Measurements from ENCODE around the gene KCNA5.

KCNA5 gene

DNA sequence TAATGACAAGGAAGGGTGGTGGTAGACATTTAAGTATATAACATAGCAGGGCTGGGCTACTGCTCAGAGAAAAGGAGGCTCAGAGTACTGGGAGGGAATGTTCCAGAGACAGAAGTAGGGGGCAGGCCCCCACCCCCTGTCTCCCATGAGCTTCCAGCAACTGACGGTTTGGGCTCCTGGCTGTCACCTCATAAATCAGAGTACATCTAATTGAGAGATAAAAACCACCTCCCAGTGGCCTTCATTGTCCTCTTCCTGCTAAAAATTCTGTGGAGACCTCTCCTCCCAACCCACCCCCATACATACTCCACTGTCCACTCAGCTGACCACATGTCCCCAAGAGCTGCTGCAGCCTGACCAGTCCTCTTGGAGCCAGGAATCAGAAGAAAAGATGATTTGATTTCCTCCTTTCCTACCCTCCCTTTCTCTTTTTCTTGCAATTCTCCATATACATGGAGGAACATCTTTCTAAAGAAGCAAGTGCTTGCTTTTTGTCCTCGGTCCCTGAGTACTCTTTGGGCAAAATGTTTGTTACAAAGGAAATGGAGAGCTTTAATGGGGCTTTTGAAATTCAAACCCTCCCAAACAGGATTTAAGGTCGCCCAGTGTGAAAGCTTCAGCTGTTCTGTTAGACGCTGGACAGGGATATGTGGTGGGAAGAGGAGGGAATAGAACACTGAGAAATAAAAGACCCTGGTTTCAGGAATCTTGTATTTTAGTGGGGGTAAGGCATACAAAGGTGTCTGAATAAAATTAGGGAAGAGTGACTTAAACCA is 16.4 kb upstream of the KCNA5 start:
- FAIRE-seq (no peak), DNase-seq (ENCODE audit: low spot score) (no peak)

DNA sequence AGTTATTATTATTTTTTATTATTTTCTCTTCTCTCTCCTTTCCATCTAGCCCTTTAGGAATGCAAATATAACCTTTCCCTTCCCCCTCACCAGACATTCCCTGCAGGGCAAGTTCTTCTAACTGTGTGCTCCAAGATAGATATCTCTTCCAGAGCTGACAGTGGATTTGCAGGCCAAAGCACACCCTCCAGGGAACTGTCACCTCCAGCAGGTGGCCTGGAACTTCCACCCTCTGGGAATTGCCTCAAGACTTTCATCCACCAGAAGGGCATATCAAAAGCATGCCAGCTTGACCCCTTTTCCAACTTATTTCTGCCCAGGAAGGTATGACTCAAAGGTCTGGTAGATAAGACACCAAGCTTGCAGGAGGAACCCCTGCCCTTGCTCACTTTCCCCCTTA is 13.6 kb upstream of the KCNA5 start:
- no peak for FAIRE-seq

DNA sequence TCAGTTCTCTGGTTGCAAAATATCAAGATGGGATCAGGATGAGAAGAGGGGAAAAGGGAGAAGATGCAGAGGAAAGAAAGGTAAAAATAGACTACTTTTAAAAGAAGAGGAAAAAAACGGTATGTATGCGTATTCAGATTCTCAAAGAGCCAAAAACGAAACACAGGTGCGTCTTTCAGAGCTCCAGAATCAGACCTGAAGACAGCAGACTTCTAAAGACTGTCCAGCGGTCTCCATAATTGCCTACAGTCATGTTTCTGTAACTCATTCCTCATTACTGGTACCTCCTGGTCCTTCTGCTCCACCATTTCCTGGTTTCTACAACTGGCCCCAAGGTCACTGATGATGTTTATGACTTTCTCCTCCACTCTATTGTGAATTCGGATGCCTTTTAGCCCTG is 12.4 kb upstream of the KCNA5 start:
- FAIRE-seq (no peak), DNase-seq (ENCODE audit: low spot score) (no peak)

More for the DNA sequence above, 13.6 kb upstream of the KCNA5 start:
- no peak for DNase-seq (ENCODE audit: low spot score)

- DNase-seq (ENCODE audit: low spot score) (no peak), FAIRE-seq (no peak)
These were observed 11.7 kb upstream of the KCNA5 start for GRCh38 chr12:5031958-5032357.

DNA sequence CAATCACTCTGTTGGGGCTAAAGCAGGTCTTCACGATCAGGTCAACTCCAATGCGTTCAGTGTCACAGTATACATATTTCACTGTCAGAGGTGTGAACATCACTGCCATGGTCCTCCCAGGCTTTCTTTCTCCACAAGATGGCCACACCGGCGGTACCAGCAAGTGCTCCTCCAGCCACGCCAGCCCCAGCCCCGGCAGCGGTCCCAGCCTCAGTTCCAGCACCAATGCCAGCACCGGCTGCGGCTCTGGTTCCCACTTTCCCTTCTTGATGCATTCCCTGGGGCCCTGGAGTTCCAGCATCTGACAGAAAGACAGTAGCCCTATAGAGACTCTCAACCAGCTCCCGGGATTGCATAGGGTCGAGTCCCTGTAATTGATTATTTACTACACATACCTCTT is 10.9 kb upstream of the KCNA5 start:
- FAIRE-seq, result no peak
- no peak for DNase-seq (ENCODE audit: low spot score)

GRCh38 chr12:5033883-5034282 is 9.8 kb upstream of the KCNA5 start:
- FAIRE-seq (no peak), DNase-seq (ENCODE audit: low spot score) (no peak)

- DNase-seq (ENCODE audit: low spot score), result no peak
- no peak for FAIRE-seq
These were observed 9.1 kb upstream of the KCNA5 start for GRCh38 chr12:5034603-5035002.

DNA sequence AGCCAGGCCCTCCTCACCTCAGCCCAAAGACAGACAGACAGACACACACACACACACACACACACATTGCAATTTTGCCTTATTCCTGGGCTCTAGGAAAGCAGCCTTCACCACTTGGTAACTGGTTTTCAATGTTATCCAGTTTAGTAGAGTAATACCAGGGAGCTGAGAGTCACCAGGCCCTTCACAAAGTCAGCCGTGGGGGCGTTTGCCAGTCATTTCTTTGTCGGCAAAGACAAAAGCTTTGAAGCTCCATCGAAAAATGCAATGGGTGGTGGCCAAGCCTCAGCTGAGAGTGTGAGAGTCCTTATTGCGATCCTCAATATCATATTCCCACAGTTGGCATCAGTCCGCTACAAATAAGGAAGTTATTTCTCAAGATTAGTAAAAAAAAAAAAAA is 8.1 kb upstream of the KCNA5 start:
- FAIRE-seq (no peak), DNase-seq (ENCODE audit: low spot score) (no peak)

- no peak for FAIRE-seq
- no peak for DNase-seq (ENCODE audit: low spot score)
These were observed 7.6 kb upstream of the KCNA5 start for GRCh38 chr12:5036031-5036430.

DNA sequence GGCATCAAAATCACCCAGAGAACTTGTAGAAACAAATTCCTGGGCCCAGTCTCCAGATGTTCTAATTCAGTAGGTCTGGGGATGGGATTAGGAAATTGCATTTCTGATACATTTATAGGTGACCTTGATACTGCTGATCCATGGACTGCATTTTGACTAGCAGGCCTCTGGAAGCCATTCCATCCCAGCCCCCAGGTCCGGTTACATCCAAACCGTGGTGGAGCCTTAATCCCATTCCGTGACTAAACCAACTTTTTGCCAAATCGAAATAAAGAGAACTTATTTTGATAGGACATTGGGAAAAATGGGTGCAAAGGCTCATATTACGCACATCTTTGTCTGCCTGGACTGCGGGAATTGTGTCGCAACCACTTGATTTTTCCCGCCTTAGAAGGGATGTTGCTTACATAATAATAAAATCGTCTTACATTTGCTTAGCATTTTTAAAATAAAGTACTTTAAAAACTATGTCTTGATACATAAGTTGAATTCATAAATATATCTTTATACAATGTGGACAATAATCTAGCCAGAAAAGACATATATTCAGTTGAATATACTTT is 5.8 kb upstream of the KCNA5 start:
- FAIRE-seq (no peak), DNase-seq (ENCODE audit: low spot score) (no peak)

DNA sequence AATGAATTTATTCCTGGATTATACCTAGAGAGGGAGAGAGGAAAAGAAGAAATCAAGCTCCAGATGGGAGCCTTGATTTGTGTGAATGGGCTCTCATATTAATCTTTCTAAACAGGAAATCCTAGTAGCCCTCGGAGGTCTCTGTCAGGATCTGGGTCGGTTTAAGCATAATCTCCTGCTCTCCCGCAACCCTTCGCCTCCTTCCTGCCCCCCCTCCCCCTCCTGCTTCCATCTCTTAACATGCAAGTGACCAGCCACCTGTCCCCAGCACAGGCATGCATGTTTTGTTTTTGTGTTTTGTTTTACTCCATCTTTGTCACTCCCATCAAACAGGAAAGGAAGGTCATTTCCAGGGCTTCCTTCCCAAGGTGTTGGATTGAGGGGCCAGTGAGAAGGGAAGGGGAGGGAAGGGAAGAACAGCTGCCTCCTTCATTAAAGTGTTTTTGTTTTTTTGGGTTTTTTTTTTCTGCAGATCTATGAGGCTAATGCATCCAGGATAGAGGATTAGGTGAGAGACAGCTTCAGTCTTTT is 4.8 kb upstream of the KCNA5 start:
- DNase-seq (ENCODE audit: low spot score) (no peak), FAIRE-seq (no peak)

GRCh38 chr12:5039815-5040214 is 3.9 kb upstream of the KCNA5 start:
- DNase-seq (ENCODE audit: low spot score) (no peak), FAIRE-seq (no peak)

- no peak for DNase-seq (ENCODE audit: low spot score)
- no peak for FAIRE-seq
These were observed 3.3 kb upstream of the KCNA5 start for GRCh38 chr12:5040368-5040767.

DNA sequence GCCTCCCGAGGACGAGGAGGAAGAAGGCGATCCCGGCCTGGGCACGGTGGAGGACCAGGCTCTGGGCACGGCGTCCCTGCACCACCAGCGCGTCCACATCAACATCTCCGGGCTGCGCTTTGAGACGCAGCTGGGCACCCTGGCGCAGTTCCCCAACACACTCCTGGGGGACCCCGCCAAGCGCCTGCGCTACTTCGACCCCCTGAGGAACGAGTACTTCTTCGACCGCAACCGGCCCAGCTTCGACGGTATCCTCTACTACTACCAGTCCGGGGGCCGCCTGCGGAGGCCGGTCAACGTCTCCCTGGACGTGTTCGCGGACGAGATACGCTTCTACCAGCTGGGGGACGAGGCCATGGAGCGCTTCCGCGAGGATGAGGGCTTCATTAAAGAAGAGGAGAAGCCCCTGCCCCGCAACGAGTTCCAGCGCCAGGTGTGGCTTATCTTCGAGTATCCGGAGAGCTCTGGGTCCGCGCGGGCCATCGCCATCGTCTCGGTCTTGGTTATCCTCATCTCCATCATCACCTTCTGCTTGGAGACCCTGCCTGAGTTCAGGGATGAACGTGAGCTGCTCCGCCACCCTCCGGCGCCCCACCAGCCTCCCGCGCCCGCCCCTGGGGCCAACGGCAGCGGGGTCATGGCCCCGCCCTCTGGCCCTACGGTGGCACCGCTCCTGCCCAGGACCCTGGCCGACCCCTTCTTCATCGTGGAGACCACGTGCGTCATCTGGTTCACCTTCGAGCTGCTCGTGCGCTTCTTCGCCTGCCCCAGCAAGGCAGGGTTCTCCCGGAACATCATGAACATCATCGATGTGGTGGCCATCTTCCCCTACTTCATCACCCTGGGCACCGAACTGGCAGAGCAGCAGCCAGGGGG is 979 bp downstream of the KCNA5 start:
- no peak for DNase-seq (ENCODE audit: low spot score)
- FAIRE-seq, result no peak

DNA sequence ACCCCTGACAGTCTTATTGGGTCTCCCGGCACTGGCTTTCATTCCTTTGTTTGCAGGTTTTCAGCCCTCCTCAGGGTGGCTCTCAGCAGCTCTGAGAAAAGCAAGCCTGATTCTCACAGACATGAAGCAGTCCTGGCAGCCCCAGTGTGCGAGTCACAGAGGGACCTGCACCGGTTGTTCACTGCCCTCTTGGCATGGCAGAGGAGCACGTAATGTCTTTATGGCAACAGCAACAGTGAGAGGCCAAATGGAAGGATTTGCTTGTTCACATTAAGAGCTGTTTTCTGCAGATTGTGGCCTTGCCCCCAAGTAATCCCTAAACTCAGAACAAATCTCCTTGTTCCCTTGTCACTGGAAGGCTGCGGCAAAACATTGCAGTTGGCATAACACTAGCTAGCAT is 3.4 kb downstream of the KCNA5 start:
- FAIRE-seq (no peak), DNase-seq (ENCODE audit: low spot score) (no peak)

- DNase-seq (ENCODE audit: low spot score) (no peak), FAIRE-seq (no peak)
These were observed 4.0 kb downstream of the KCNA5 start for GRCh38 chr12:5047729-5048128.

- FAIRE-seq (no peak), DNase-seq (ENCODE audit: low spot score) (no peak)
These were observed 6.9 kb downstream of the KCNA5 start for GRCh38 chr12:5050542-5050941.

DNA sequence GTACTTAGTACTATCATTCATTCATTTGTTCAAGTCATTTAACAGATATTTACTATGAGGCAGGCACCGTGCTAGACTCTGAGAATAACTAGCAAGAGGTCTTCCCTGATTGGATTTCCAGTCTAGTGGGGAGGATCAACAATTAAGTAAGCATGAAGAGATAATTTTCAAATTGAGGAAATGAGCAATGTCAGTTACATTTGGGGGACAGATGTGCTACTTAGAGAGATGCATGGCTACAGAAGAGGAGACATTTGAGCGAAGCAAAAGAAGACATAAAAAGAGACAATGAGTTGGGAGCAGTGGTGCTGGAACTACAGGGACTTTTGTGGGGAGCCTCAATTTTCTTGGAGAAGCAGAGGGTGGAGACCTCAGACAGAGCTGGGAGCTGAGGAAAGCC is 7.7 kb downstream of the KCNA5 start:
- DNase-seq (ENCODE audit: low spot score) (no peak), FAIRE-seq (no peak)

DNA sequence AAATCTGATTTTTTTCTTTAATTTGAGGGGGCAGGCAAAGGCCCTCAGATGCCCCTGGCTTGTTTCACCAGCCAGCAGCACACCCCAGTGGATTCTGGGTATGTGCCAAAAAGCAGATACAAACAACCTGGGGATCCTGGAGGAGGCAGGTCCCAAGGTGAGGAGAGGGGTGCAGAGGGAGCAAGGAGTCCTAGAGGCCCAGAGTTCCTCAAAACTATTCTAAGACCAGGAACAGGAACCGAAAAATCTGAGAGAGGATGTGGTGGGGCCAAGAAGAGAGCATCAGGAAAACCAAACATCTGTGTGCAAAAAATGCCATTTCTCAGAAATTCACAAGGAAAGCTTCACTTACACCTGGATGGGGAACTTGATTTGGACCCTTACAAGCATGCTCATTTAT is 8.2 kb downstream of the KCNA5 start:
- no peak for FAIRE-seq
- DNase-seq (ENCODE audit: low spot score), result no peak

GRCh38 chr12:5052348-5052747 is 8.7 kb downstream of the KCNA5 start:
- FAIRE-seq (no peak), DNase-seq (ENCODE audit: low spot score) (no peak)

GRCh38 chr12:5059358-5059757 is 15.7 kb downstream of the KCNA5 start:
- DNase-seq (ENCODE audit: low spot score) (no peak), FAIRE-seq (no peak)

GRCh38 chr12:5060958-5061357 is 17.3 kb downstream of the KCNA5 start:
- FAIRE-seq, result no peak

More at GRCh38 chr12:5060958-5061357, 17.3 kb downstream of the KCNA5 start:
- no peak for DNase-seq (ENCODE audit: low spot score)

Measured in RCC 7860 (cell line).